Panc1 (cell line): Measurements from ENCODE around the gene FUT1.

Source experiments
- POLR2AphosphoS5 ChIP-seq: IDR thresholded peaks from 2 replicates; pipeline ENCODE4 v1.6.1; 2012; ENCODE audit warnings: mild to moderate bottlenecking, low read depth, low read length, moderate library complexity
- TF ChIP-seq, protein P1 (sequence below), 2 experiments: IDR thresholded peaks; 2 replicates each; pipeline ENCODE4 v1.6.1; 2011 to 2012; ENCODE audit warnings: low read depth in 2 of 2, control low read depth in 1 of 2, low read length in 1 of 2, mild to moderate bottlenecking in 1 of 2, moderate library complexity in 1 of 2; ENCODE audit not compliant: insufficient read depth in 1 of 2
- TF ChIP-seq, protein P2 (sequence below): fragments of 450-650 bp; IDR thresholded peaks from 2 replicates; pipeline ENCODE4 v1.5.1; 2017; ENCODE audit warnings: mild to moderate bottlenecking

DNA sequence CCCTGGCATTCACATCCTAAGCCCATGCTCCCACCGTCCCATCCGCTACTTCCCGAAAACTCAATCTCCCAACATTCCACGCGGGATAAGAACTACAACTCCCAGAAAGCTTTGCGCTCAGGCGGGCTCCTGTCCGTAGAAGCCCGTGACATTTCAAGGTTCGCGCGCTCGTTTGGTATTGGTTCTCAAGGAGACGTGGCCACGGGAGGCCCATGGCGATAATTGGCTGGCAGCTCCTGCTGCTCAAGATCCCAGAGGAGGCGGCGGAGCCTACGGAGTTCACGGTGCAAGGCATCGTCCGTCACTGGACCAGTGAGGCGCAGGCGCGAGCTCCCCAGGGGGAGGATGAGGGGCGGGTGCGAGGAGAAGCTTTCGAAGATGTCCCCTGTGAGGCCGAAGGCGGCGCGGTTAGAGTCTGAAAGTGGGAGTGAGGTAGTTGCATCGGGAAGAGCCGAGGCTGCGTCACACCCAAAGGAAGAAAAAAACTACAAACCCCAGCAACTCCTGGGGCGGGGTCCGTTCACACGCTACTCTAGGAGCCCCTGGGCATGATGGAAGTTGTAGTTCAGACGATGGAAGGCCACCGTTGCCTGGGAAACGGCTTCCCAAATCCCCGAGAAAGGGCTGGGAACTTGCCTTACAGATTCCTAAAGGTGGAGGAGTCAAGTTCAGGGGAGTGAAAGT lies 31.7 kb downstream of the FUT1 start:
- peak; percentile 38; the same call in 1 of the 2 replicates for TF ChIP-seq POLR2AphosphoS5
- TF ChIP-seq, protein P1, sequence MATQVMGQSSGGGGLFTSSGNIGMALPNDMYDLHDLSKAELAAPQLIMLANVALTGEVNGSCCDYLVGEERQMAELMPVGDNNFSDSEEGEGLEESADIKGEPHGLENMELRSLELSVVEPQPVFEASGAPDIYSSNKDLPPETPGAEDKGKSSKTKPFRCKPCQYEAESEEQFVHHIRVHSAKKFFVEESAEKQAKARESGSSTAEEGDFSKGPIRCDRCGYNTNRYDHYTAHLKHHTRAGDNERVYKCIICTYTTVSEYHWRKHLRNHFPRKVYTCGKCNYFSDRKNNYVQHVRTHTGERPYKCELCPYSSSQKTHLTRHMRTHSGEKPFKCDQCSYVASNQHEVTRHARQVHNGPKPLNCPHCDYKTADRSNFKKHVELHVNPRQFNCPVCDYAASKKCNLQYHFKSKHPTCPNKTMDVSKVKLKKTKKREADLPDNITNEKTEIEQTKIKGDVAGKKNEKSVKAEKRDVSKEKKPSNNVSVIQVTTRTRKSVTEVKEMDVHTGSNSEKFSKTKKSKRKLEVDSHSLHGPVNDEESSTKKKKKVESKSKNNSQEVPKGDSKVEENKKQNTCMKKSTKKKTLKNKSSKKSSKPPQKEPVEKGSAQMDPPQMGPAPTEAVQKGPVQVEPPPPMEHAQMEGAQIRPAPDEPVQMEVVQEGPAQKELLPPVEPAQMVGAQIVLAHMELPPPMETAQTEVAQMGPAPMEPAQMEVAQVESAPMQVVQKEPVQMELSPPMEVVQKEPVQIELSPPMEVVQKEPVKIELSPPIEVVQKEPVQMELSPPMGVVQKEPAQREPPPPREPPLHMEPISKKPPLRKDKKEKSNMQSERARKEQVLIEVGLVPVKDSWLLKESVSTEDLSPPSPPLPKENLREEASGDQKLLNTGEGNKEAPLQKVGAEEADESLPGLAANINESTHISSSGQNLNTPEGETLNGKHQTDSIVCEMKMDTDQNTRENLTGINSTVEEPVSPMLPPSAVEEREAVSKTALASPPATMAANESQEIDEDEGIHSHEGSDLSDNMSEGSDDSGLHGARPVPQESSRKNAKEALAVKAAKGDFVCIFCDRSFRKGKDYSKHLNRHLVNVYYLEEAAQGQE (IDR thresholded peaks at IDR 0.05; ENCODE audit: insufficient read depth in 1 of 2, low read depth in 2 of 2, low read length in 1 of 2), result no peak
- TF ChIP-seq, protein P2, sequence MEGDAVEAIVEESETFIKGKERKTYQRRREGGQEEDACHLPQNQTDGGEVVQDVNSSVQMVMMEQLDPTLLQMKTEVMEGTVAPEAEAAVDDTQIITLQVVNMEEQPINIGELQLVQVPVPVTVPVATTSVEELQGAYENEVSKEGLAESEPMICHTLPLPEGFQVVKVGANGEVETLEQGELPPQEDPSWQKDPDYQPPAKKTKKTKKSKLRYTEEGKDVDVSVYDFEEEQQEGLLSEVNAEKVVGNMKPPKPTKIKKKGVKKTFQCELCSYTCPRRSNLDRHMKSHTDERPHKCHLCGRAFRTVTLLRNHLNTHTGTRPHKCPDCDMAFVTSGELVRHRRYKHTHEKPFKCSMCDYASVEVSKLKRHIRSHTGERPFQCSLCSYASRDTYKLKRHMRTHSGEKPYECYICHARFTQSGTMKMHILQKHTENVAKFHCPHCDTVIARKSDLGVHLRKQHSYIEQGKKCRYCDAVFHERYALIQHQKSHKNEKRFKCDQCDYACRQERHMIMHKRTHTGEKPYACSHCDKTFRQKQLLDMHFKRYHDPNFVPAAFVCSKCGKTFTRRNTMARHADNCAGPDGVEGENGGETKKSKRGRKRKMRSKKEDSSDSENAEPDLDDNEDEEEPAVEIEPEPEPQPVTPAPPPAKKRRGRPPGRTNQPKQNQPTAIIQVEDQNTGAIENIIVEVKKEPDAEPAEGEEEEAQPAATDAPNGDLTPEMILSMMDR, result no peak
